HepG2 (cell line): ENCODE data around the gene TPPP3. TPM values are rescaled to one million over a fixed set of nuclear protein-coding genes. Genes with fewer than 3 reads are reported as not detected.

ENCODE experiments used
- ATAC-seq: fragments of 200-7000 bp; cut with Tn5 transposase; 3 replicates; pipeline ENCODE4 v1.9.1; 2020; ENCODE audit warnings: mild to moderate bottlenecking, moderate library complexity
- BruUV-seq: library from RNA; stranded (reverse); fragments of 400-500 nt; replicated peaks from 2 replicates; lab custom pipeline; 2021; lab: Mats Ljungman, UMichigan
- CTCF ChIA-PET: fragments of 300-600 bp; formaldehyde crosslinking; extraction: SDS; loops from one replicate; lab custom pipeline; 2021; ENCODE audit warnings: low total read pairs, inconsistent platforms, low intra/inter-chr PET ratio; lab: Yijun Ruan, JAX
- POLR2A ChIA-PET: fragments of 350-600 bp; sonication (Branson Sonifier 250); formaldehyde crosslinking; loops from one replicate; lab custom pipeline; 2020; ENCODE audit warnings: antibody characterized with exemption, inconsistent platforms; lab: Yijun Ruan, JAX
- DNase-seq: peaks from one replicate; pipeline ENCODE4 v3.0.0-alpha.2; 2015; ENCODE audit warnings: low spot score
- FAIRE-seq: peaks from 3 replicates; lab custom pipeline; 2011; peaks lifted over from hg19 to GRCh38; lab: Jason Lieb, UNC
- H2AFZ ChIP-seq: one replicate; pipeline ENCODE4 v1.6.1; 2011; ENCODE audit warnings: low read length, inconsistent platforms
- H3K27ac ChIP-seq: fragments of 300-600 bp; 3 replicates; pipeline ENCODE4 v1.8.0; 2011; ENCODE audit warnings: mixed run types, mild to moderate bottlenecking, mixed read lengths, low read length, inconsistent platforms; ENCODE audit not compliant: insufficient read depth; ENCODE audit errors: extremely low read length
- H3K27me3 ChIP-seq, 2 experiments: fragments of 200-600 bp in 1 of 2; 2 replicates in 1 of 2; 3 replicates in 1 of 2; pipeline versions ENCODE4 v1.6.0 to v1.8.0; 2011; ENCODE audit warnings: low read length in 2 of 2, mild to moderate bottlenecking in 2 of 2, moderate library complexity in 2 of 2, inconsistent platforms in 1 of 2; ENCODE audit not compliant: insufficient read depth in 2 of 2, control insufficient read depth in 1 of 2
- H3K36me3 ChIP-seq, 2 experiments: fragments of 200-600 bp in 1 of 2; replicated peaks in 1 of 2; 2 replicates in 1 of 2; 3 replicates in 1 of 2; pipeline versions ENCODE4 v1.5.1 to v1.8.0; 2011; ENCODE audit warnings: low read length in 2 of 2, inconsistent platforms in 1 of 2; ENCODE audit not compliant: insufficient read depth in 2 of 2, control insufficient read depth in 1 of 2
- H3K4me1 ChIP-seq: 2 replicates; pipeline ENCODE4 v1.5.1; 2012; ENCODE audit warnings: low read length, inconsistent platforms; ENCODE audit not compliant: insufficient read depth
- H3K4me2 ChIP-seq: 2 replicates; pipeline ENCODE4 v1.6.0; 2011; ENCODE audit warnings: low read depth, low read length, inconsistent platforms
- H3K4me3 ChIP-seq, 3 experiments: fragments of 200-600 bp in 1 of 3; sonication (generic), shearing (Covaris generic) in 1 of 3; replicated peaks in 1 of 3; 2 replicates each; pipeline ENCODE4 v1.5.1; 2011 to 2016; ENCODE audit warnings: low read length in 3 of 3, inconsistent platforms in 2 of 3, low read depth in 2 of 3, mild to moderate bottlenecking in 2 of 3, control low read depth in 1 of 3, mixed read lengths in 1 of 3; ENCODE audit not compliant: insufficient read depth in 1 of 3
- H3K79me2 ChIP-seq: one replicate; pipeline ENCODE4 v1.6.1; 2011; ENCODE audit warnings: low read length, inconsistent platforms; ENCODE audit not compliant: insufficient read depth
- H3K9ac ChIP-seq: 2 replicates; pipeline ENCODE4 v1.6.0; 2011; ENCODE audit warnings: mild to moderate bottlenecking, low read depth, low read length, inconsistent platforms; ENCODE audit not compliant: insufficient read depth
- H3K9me3 ChIP-seq: 2 replicates; pipeline ENCODE4 v1.5.1; 2012; ENCODE audit warnings: mild to moderate bottlenecking, low read length
- H4K20me1 ChIP-seq: 2 replicates; pipeline ENCODE4 v1.6.0; 2011; ENCODE audit warnings: inconsistent platforms, mild to moderate bottlenecking, low read length, moderate library complexity; ENCODE audit not compliant: insufficient read depth
- CEBPG ChIP-seq: IDR thresholded peaks from 2 replicates; pipeline ENCODE4 v1.6.1; 2016
- ETV5 ChIP-seq: IDR thresholded peaks from 2 replicates; pipeline ENCODE4 v1.6.1; 2018; ENCODE audit warnings: missing biosample characterization, missing genetic modification reagents, inconsistent platforms, borderline replicate concordance
- GZF1 ChIP-seq: sonication (generic); formaldehyde crosslinking; IDR thresholded peaks from 2 replicates; pipeline ENCODE4 v1.5.1; 2020; ENCODE audit warnings: mild to moderate bottlenecking, missing genetic modification reagents
- HNRNPLL ChIP-seq: fragments of 200-400 bp; formaldehyde crosslinking; IDR thresholded peaks from 2 replicates; pipeline ENCODE4 v1.6.1; 2017; ENCODE audit warnings: mild to moderate bottlenecking, low read depth, low read length; ENCODE audit not compliant: poor library complexity, severe bottlenecking
- KAT2B ChIP-seq: fragments of 150-350 bp; IDR thresholded peaks from 2 replicates; pipeline ENCODE4 v1.6.1; 2014; ENCODE audit warnings: low read depth, low read length, borderline replicate concordance
- MIER3 ChIP-seq: IDR thresholded peaks from 2 replicates; pipeline ENCODE4 v1.6.1; 2016; ENCODE audit warnings: missing compliant biosample characterization, borderline replicate concordance
- RNF2 ChIP-seq: fragments of 450-650 bp; conservative IDR thresholded peaks from 2 replicates; pipeline ENCODE4 v1.6.1; 2016; ENCODE audit warnings: low read depth
- RXRB ChIP-seq: IDR thresholded peaks from 2 replicates; pipeline ENCODE4 v1.6.1; 2016; ENCODE audit warnings: borderline replicate concordance, missing genetic modification reagents, missing compliant biosample characterization
- SNRNP70 ChIP-seq: fragments of 200-400 bp; formaldehyde crosslinking; IDR thresholded peaks from 2 replicates; pipeline ENCODE4 v1.6.1; 2017; ENCODE audit warnings: mild to moderate bottlenecking, low read depth, low read length, moderate library complexity
- SRSF1 ChIP-seq: fragments of 200-400 bp; formaldehyde crosslinking; optimal IDR thresholded peaks from 2 replicates; pipeline ENCODE3; 2017; ENCODE audit warnings: mild to moderate bottlenecking, low read depth, low read length, moderate library complexity
- TEAD3 ChIP-seq: optimal IDR thresholded peaks from 2 replicates; pipeline ENCODE3; 2016; ENCODE audit warnings: borderline replicate concordance
- TRIM24 ChIP-seq: sonication (generic); formaldehyde crosslinking; IDR thresholded peaks from 2 replicates; pipeline ENCODE4 v1.8.0; 2022; ENCODE audit warnings: mild to moderate bottlenecking, missing genetic modification reagents
- ZC3H13 ChIP-seq: sonication (generic); formaldehyde crosslinking; IDR thresholded peaks from 2 replicates; pipeline ENCODE4 v1.8.1; 2023; ENCODE audit warnings: mild to moderate bottlenecking, missing genetic modification reagents, moderate library complexity
- ZEB1 ChIP-seq: IDR thresholded peaks from 2 replicates; pipeline ENCODE4 v1.6.1; 2012; ENCODE audit warnings: mild to moderate bottlenecking, low read depth, inconsistent platforms; ENCODE audit not compliant: insufficient replicate concordance
- ZNF780A ChIP-seq: sonication (generic); formaldehyde crosslinking; IDR thresholded peaks from 2 replicates; pipeline ENCODE4 v1.8.0; 2022; ENCODE audit warnings: mild to moderate bottlenecking, missing genetic modification reagents, moderate library complexity
- WGBS: methylation state at CpG from one replicate; pipeline ENCODE4 v1.1.6; 2017; ENCODE audit warnings: low lambda C conversion rate; 5-methylcytosine and 5-hydroxymethylcytosine counted together
- in situ Hi-C: cut with HindIII; loops from 2 replicates; pipeline ENCODE4 v1.10.0; 2017; ENCODE audit warnings: low pct_unique_long_range_greater_than_20kb; ENCODE audit not compliant: extremely low pct_ligation_motif_present
- intact Hi-C: fragments of 100-400 bp; cut with micrococcal nuclease; formaldehyde crosslinking; loops from one replicate; pipeline ENCODE4 v1.10.0; 2022; ENCODE audit not compliant: unreplicated experiment
- polyA plus RNA-seq, 8 experiments: library from polyadenylated mRNA; depleted of rRNA in 3 of 8; stranded (reverse) in 7 of 8; unstranded in 1 of 8; fragments of >200 nt; fragmentation: Illumina TruSeq in 4 of 8; extraction: Trizol in 4 of 8; gene quantifications; 2 replicates each; pipeline versions ENCODE4 v1.2.1 to v1.2.3, GENCODE V29; 2011 to 2016; ENCODE audit warnings: low read depth in 4 of 8, missing spikeins in 1 of 8, mixed read lengths in 1 of 8; ENCODE audit not compliant: insufficient read depth in 1 of 8
- total RNA-seq, 5 experiments: library from RNA; depleted of rRNA; stranded (reverse); fragments of >200 nt; fragmentation: Illumina TruSeq; extraction: Trizol; gene quantifications; 2 replicates each; pipeline ENCODE4 v1.2.3, GENCODE V29; 2016; ENCODE audit warnings: low read depth in 1 of 5
- TF ChIP-seq, protein P1 (sequence below), 2 experiments: sonication (generic) in 1 of 2; formaldehyde crosslinking in 1 of 2; IDR thresholded peaks; 2 replicates each; pipeline versions ENCODE4 v1.4.0 to v1.6.1; 2016 to 2020; ENCODE audit warnings: borderline replicate concordance in 1 of 2, low read depth in 1 of 2, mild to moderate bottlenecking in 1 of 2, missing genetic modification reagents in 1 of 2
- TF ChIP-seq, protein P2 (sequence below): sonication (generic); formaldehyde crosslinking; IDR thresholded peaks from 2 replicates; pipeline ENCODE4 v1.4.0; 2020; ENCODE audit warnings: missing genetic modification reagents, mild to moderate bottlenecking, borderline replicate concordance
- TF ChIP-seq, protein P3 (sequence below): sonication (generic); formaldehyde crosslinking; IDR thresholded peaks from 2 replicates; pipeline ENCODE4 v1.4.0; 2020; ENCODE audit warnings: missing genetic modification reagents, borderline replicate concordance

TPPP3 gene
- total and polyA plus RNA-seq, 2 of the 13 experiments (the other 11 are each of a cell fraction or from before 2014, with no cell fraction given), result 0.16 to 0.44 TPM

DNA sequence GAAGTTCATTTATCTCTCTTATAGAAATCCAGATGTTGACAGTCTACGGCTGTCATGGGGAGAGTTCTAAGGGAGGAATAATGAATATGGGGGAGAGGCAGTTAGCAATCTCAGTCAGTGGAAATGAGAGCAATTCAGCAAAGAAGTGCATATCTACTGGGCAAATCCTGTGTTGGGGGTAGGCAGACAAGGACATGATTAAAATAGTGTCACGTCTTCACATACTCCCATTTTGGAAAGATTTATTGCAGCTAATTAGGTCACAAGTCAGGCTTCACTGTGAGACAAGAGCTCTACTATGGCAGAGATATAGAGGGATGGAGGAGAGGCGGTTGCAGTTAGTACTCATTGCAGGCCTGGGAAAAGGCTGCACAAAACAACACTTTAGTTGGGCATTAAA, 36.9 kb downstream of the TPPP3 start:
- Histone ChIP-seq H3K9me3 (no peaks in the 10 kb centered on the region), H3K27ac (no peak overlapping the region), H3K9ac (no peak overlapping the region), H3K27me3 (no peaks in the 10 kb centered on the region), H3K4me2 (no peak overlapping the region), H3K36me3 (no peaks in the 10 kb centered on the region), H3K79me2 (no peaks in the 10 kb centered on the region), H4K20me1 (no peaks in the 10 kb centered on the region), H2AFZ (no peak overlapping the region), H3K4me3 (no peak overlapping the region), H3K4me1 (peaks cover 28% of the 10 kb centered on the region)
- ATAC-seq, result no peak
- DNase-seq, result no peak
- ChIA-PET CTCF (interaction anchor here (0.6 kb wide), 1 partner anchor 46 kb away, joined by 3 read pairs; no protein-coding TSS in a partner anchor), POLR2A (no interaction called here)
- 68% methylated on average over 3 of the region's 3 CpGs for WGBS
- BruUV-seq, result no TSS peak
- intact Hi-C loops, result loop anchor here (2.0 kb wide), 1 partner anchor 26 kb away; no protein-coding TSS in a partner anchor
- no peak for FAIRE-seq
- in situ Hi-C loops, result no loop called here
- no peak for TF ChIP-seq TEAD3 (CRISPR knock-in tag)
- no peak for TF ChIP-seq MIER3 (CRISPR knock-in tag)
- TF ChIP-seq CEBPG (CRISPR knock-in tag), result no peak
- TF ChIP-seq, protein P1, sequence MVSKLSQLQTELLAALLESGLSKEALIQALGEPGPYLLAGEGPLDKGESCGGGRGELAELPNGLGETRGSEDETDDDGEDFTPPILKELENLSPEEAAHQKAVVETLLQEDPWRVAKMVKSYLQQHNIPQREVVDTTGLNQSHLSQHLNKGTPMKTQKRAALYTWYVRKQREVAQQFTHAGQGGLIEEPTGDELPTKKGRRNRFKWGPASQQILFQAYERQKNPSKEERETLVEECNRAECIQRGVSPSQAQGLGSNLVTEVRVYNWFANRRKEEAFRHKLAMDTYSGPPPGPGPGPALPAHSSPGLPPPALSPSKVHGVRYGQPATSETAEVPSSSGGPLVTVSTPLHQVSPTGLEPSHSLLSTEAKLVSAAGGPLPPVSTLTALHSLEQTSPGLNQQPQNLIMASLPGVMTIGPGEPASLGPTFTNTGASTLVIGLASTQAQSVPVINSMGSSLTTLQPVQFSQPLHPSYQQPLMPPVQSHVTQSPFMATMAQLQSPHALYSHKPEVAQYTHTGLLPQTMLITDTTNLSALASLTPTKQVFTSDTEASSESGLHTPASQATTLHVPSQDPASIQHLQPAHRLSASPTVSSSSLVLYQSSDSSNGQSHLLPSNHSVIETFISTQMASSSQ (IDR thresholded peaks at IDR 0.05; ENCODE audit: low read depth), result no peak
- TF ChIP-seq, protein P1 (CRISPR knock-in tag; IDR thresholded peaks at IDR 0.05; ENCODE audit: borderline replicate concordance), result no peak
- no peak for TF ChIP-seq ZNF780A (CRISPR knock-in tag)
- no peak for TF ChIP-seq TRIM24 (CRISPR knock-in tag)
- no peak for TF ChIP-seq SNRNP70
- TF ChIP-seq HNRNPLL, result no peak
- TF ChIP-seq, protein P2, sequence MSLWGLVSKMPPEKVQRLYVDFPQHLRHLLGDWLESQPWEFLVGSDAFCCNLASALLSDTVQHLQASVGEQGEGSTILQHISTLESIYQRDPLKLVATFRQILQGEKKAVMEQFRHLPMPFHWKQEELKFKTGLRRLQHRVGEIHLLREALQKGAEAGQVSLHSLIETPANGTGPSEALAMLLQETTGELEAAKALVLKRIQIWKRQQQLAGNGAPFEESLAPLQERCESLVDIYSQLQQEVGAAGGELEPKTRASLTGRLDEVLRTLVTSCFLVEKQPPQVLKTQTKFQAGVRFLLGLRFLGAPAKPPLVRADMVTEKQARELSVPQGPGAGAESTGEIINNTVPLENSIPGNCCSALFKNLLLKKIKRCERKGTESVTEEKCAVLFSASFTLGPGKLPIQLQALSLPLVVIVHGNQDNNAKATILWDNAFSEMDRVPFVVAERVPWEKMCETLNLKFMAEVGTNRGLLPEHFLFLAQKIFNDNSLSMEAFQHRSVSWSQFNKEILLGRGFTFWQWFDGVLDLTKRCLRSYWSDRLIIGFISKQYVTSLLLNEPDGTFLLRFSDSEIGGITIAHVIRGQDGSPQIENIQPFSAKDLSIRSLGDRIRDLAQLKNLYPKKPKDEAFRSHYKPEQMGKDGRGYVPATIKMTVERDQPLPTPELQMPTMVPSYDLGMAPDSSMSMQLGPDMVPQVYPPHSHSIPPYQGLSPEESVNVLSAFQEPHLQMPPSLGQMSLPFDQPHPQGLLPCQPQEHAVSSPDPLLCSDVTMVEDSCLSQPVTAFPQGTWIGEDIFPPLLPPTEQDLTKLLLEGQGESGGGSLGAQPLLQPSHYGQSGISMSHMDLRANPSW, result no peak
- no peak for TF ChIP-seq RNF2
- no peak for TF ChIP-seq ZC3H13 (CRISPR knock-in tag)
- no peak for TF ChIP-seq SRSF1
- no peak for TF ChIP-seq ETV5 (CRISPR knock-in tag)
- TF ChIP-seq ZEB1, result no peak
- TF ChIP-seq, protein P3, sequence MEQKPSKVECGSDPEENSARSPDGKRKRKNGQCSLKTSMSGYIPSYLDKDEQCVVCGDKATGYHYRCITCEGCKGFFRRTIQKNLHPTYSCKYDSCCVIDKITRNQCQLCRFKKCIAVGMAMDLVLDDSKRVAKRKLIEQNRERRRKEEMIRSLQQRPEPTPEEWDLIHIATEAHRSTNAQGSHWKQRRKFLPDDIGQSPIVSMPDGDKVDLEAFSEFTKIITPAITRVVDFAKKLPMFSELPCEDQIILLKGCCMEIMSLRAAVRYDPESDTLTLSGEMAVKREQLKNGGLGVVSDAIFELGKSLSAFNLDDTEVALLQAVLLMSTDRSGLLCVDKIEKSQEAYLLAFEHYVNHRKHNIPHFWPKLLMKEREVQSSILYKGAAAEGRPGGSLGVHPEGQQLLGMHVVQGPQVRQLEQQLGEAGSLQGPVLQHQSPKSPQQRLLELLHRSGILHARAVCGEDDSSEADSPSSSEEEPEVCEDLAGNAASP (CRISPR knock-in tag), result no peak
- no peak for TF ChIP-seq KAT2B
- no peak for TF ChIP-seq GZF1 (CRISPR knock-in tag)
- TF ChIP-seq RXRB (CRISPR knock-in tag), result no peak
